Measurements from ENCODE around the gene OXER1. TPM values are rescaled to one million over a fixed set of nuclear protein-coding genes. Genes with fewer than 3 reads are reported as not detected.

OXER1 gene
- total RNA-seq, 1 donor from 2014 or later = not detected

- DNase-seq = no peak
Observed at GRCh38 chr2:42793334-42794270, 29.7 kb upstream of the OXER1 start.

GRCh38 chr2:42792583-42793333, 28.8 kb upstream of the OXER1 start, which contains the start of gene HAAO:
Gene HAAO, minus strand, starts transcription at chr2:42792583. Its CDS starts 47 bp downstream, at chr2:42792536.
- DNase-seq = no peak

GRCh38 chr2:42792087-42792582, 28.2 kb upstream of the OXER1 start:
- no peak for DNase-seq

- no peak for DNase-seq
Observed at GRCh38 chr2:42791606-42792005, 27.7 kb upstream of the OXER1 start.

GRCh38 chr2:42789751-42790150, 25.8 kb upstream of the OXER1 start:
- no peak for DNase-seq

- DNase-seq = no peak
Observed at GRCh38 chr2:42788882-42789281, 24.9 kb upstream of the OXER1 start.

- DNase-seq = no peak
Observed at GRCh38 chr2:42788478-42788793, 24.5 kb upstream of the OXER1 start.

- DNase-seq = no peak
Observed at GRCh38 chr2:42787788-42788477, 24.0 kb upstream of the OXER1 start.

GRCh38 chr2:42787424-42787787, 23.5 kb upstream of the OXER1 start:
- DNase-seq = no peak

GRCh38 chr2:42786561-42787345, 22.8 kb upstream of the OXER1 start:
- DNase-seq = no peak

GRCh38 chr2:42784204-42784880, 20.4 kb upstream of the OXER1 start:
- no peak for DNase-seq

- DNase-seq = no peak
Observed at GRCh38 chr2:42783511-42783910, 19.6 kb upstream of the OXER1 start.

GRCh38 chr2:42781181-42781580, 17.2 kb upstream of the OXER1 start:
- DNase-seq = no peak

- no peak for DNase-seq
Observed at GRCh38 chr2:42777883-42778805, 14.2 kb upstream of the OXER1 start.

- no peak for DNase-seq
Observed at GRCh38 chr2:42775810-42776209, 11.9 kb upstream of the OXER1 start.

- DNase-seq = no peak
Observed at GRCh38 chr2:42775186-42775585, 11.3 kb upstream of the OXER1 start.

GRCh38 chr2:42771546-42772153, 7.7 kb upstream of the OXER1 start:
- no peak for DNase-seq

GRCh38 chr2:42770288-42771131, 6.6 kb upstream of the OXER1 start:
- no peak for DNase-seq
